HK-2 (cell line): ENCODE results near the gene SLC11A2.
"Not testable (repeated sequence)": the region's sequence is repeated elsewhere in the genome, so short reads cannot be mapped to it uniquely, and the experiment has no call there.

Experiments used
- DNase-seq: peaks from one replicate; pipeline ENCODE4 v3.0.0-alpha.2; 2018; ENCODE audit not compliant: unreplicated experiment

The SLC11A2 gene

GRCh38 chr12:50947933-50948626, 78.1 kb downstream of the SLC11A2 start:
- DNase-seq: no peak

GRCh38 chr12:50937653-50938052, 88.5 kb downstream of the SLC11A2 start:
- no peak for DNase-seq

GRCh38 chr12:50936821-50937530, 89.2 kb downstream of the SLC11A2 start:
- DNase-seq: no peak

GRCh38 chr12:50934981-50935807, 91.0 kb downstream of the SLC11A2 start:
- DNase-seq: no peak

- no peak for DNase-seq
Measured at GRCh38 chr12:50934371-50934851, 91.8 kb downstream of the SLC11A2 start.

- DNase-seq: no peak
Measured at GRCh38 chr12:50933459-50934124, 92.6 kb downstream of the SLC11A2 start.

- no peak for DNase-seq
Measured at GRCh38 chr12:50932787-50933280, 93.3 kb downstream of the SLC11A2 start.

GRCh38 chr12:50930477-50930876, 95.7 kb downstream of the SLC11A2 start:
- DNase-seq: not testable (repeated sequence)

- DNase-seq: no peak
Measured at GRCh38 chr12:50929831-50930230, 96.4 kb downstream of the SLC11A2 start.
